Measurements from ENCODE around the gene C16orf74.

Gene C16orf74

DNA sequence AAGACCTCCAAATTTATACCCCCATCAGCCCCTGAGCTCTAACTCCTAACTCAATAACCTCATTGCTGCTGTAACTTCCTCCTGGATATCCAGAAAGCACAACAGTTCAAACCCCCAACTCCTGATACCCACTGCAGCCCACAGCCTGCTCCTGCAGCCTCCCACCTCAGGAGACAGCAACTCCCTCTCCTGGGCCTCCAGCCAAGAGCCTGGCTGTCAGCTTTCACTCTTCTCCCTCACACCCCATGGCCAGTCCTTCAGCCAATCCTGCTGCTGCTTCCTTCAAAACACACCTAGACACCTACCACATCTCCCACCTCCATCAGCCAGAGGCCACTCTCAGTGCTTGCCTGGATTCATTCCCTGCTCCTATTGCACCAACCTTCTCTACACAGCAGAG, 67.5 kb downstream of the C16orf74 start:
- peaks cover 93% of the 10 kb centered on the region for H3K36me3 ChIP-seq (ENCODE audit: control insufficient read depth, low read length)
- H3K4me2 ChIP-seq (ENCODE audit: low read length), result no peak overlapping the region
- H3K4me1 ChIP-seq (ENCODE audit: control insufficient read depth, low read length), result peaks cover 38% of the 10 kb centered on the region
- H3K79me2 ChIP-seq (ENCODE audit: control insufficient read depth, low read length), result peaks cover 70% of the 10 kb centered on the region
- no peaks in the 10 kb centered on the region for H3K27me3 ChIP-seq (ENCODE audit: control insufficient read depth, low read length)
- H3K9me2 ChIP-seq (replicated peaks; ENCODE audit: control insufficient read depth, low read length), result no peaks in the 10 kb centered on the region
- H3K27ac ChIP-seq (ENCODE audit: low read depth, low read length), result no peak overlapping the region
- H4K20me1 ChIP-seq (ENCODE audit: control insufficient read depth, insufficient read depth, low read depth, low read length), result peaks cover 23% of the 10 kb centered on the region
- H3F3A ChIP-seq (ENCODE audit: control insufficient read depth, insufficient read depth), result peaks cover 24% of the 10 kb centered on the region
- H3K9me3 ChIP-seq (ENCODE audit: control insufficient read depth, insufficient read depth, low read length), result no peaks in the 10 kb centered on the region
- no peak for TF ChIP-seq EZH2phosphoT487 (IDR thresholded peaks at IDR 0.05; ENCODE audit: borderline replicate concordance, low read length)
- TF ChIP-seq, protein P1, sequence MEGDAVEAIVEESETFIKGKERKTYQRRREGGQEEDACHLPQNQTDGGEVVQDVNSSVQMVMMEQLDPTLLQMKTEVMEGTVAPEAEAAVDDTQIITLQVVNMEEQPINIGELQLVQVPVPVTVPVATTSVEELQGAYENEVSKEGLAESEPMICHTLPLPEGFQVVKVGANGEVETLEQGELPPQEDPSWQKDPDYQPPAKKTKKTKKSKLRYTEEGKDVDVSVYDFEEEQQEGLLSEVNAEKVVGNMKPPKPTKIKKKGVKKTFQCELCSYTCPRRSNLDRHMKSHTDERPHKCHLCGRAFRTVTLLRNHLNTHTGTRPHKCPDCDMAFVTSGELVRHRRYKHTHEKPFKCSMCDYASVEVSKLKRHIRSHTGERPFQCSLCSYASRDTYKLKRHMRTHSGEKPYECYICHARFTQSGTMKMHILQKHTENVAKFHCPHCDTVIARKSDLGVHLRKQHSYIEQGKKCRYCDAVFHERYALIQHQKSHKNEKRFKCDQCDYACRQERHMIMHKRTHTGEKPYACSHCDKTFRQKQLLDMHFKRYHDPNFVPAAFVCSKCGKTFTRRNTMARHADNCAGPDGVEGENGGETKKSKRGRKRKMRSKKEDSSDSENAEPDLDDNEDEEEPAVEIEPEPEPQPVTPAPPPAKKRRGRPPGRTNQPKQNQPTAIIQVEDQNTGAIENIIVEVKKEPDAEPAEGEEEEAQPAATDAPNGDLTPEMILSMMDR (IDR thresholded peaks at IDR 0.05; ENCODE audit: low read depth, low read length, poor library complexity, severe bottlenecking), result no peak
- H3K4me3 ChIP-seq (ENCODE audit: low read length), result no peak overlapping the region

DNA sequence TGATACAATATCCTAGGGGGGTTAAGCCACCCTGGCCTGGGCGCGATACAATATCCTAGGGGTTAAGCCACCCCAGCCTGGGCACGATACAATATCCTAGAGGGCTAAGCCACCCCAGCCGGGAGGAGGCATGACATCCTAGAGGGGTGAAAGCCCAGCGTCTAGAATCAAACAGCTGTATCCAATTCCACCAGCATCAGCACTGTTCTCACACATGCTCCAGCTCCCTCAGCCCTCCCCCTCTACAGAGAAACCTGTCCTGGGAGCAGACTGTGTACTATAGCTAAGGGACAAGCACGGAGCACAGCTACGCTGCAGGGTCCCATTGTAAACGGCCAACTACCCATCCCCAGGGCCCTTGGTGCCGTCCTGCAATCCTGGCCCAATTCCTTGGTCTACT, 68.4 kb downstream of the C16orf74 start:
- Histone ChIP-seq H3K36me3 (ENCODE audit: control insufficient read depth, low read length) (peaks cover 93% of the 10 kb centered on the region), H4K20me1 (ENCODE audit: control insufficient read depth, insufficient read depth, low read depth, low read length) (peaks cover 26% of the 10 kb centered on the region)
- no peak for TF ChIP-seq EZH2phosphoT487 (IDR thresholded peaks at IDR 0.05; ENCODE audit: borderline replicate concordance, low read length)

DNA sequence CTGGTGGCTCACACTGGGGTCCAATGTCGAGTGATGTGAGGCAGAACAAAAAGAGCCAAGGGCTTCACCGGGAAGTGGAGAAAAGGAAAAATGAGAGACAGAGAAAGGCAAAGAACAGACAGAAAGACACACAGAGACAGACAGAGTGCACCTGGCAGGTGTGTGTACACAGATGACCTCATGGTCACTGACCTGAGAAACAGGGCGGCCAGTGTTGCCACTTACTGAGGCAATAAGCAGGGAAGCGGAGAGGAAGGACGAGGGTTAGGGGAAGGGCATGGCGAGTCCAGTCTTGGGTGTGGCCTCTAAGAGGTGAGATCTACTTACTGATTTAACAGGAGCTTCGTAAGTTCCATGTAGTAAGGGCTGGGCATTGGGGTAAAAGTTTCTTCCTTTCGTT, 69.6 kb downstream of the C16orf74 start:
- Histone ChIP-seq H3K9me3 (ENCODE audit: control insufficient read depth, insufficient read depth, low read length) (no peaks in the 10 kb centered on the region), H4K20me1 (ENCODE audit: control insufficient read depth, insufficient read depth, low read depth, low read length) (peaks cover 26% of the 10 kb centered on the region), H3K4me3 (ENCODE audit: low read length) (no peak overlapping the region), H3K4me1 (ENCODE audit: control insufficient read depth, low read length) (peaks cover 21% of the 10 kb centered on the region), H3F3A (ENCODE audit: control insufficient read depth, insufficient read depth) (peaks cover 17% of the 10 kb centered on the region), H3K27ac (ENCODE audit: low read depth, low read length) (no peak overlapping the region), H3K79me2 (ENCODE audit: control insufficient read depth, low read length) (peaks cover 54% of the 10 kb centered on the region), H3K36me3 (ENCODE audit: control insufficient read depth, low read length) (peaks cover 90% of the 10 kb centered on the region), H3K27me3 (ENCODE audit: control insufficient read depth, low read length) (no peaks in the 10 kb centered on the region), H3K4me2 (ENCODE audit: low read length) (no peak overlapping the region), H3K9me2 (replicated peaks; ENCODE audit: control insufficient read depth, low read length) (no peaks in the 10 kb centered on the region)
- TF ChIP-seq, protein P1 (IDR thresholded peaks at IDR 0.05; ENCODE audit: low read depth, low read length, poor library complexity, severe bottlenecking), result no peak
- no peak for TF ChIP-seq EZH2phosphoT487 (IDR thresholded peaks at IDR 0.05; ENCODE audit: borderline replicate concordance, low read length)

More for the DNA sequence above, 68.4 kb downstream of the C16orf74 start:
- H3K27ac ChIP-seq (ENCODE audit: low read depth, low read length), result no peak overlapping the region
- no peak overlapping the region for H3K4me3 ChIP-seq (ENCODE audit: low read length)
- H3K9me2 ChIP-seq (replicated peaks; ENCODE audit: control insufficient read depth, low read length), result no peaks in the 10 kb centered on the region
- no peaks in the 10 kb centered on the region for H3K9me3 ChIP-seq (ENCODE audit: control insufficient read depth, insufficient read depth, low read length)
- no peaks in the 10 kb centered on the region for H3K27me3 ChIP-seq (ENCODE audit: control insufficient read depth, low read length)
- no peak overlapping the region for H3K4me2 ChIP-seq (ENCODE audit: low read length)
- peaks cover 33% of the 10 kb centered on the region for H3K4me1 ChIP-seq (ENCODE audit: control insufficient read depth, low read length)
- peaks cover 24% of the 10 kb centered on the region for H3F3A ChIP-seq (ENCODE audit: control insufficient read depth, insufficient read depth)
- peaks cover 62% of the 10 kb centered on the region for H3K79me2 ChIP-seq (ENCODE audit: control insufficient read depth, low read length)

DNA sequence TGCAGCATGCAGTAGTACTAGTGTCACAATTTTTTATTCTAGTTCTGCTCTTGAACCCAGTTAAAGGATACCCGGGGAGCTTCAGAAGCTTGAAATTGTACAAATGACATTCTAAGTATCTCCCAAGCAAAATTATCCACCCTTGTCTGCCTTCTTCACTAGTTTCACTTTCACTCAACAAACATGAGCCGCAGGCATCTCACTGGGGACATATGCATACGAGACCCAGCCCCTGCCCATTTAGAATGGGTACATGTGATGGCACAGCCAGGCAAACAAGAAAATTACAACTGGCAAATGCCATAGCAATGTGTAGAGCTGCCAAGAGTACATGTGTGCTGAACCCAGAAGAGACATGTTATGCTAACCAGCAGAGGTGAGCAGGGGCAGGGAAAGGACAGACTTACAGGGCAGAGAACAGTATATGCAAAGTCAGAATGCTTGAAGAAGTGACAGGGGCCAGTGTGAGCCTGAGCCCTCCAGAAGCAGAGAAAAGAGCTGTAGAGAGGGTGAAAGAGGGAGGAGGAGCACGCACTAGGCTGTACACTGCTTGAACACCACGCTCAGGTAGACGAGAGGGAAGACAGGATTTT, 70.4 kb downstream of the C16orf74 start:
- H3K9me3 ChIP-seq (ENCODE audit: control insufficient read depth, insufficient read depth, low read length), result no peaks in the 10 kb centered on the region
- H3K27me3 ChIP-seq (ENCODE audit: control insufficient read depth, low read length), result no peaks in the 10 kb centered on the region
- no peak overlapping the region for H3K4me3 ChIP-seq (ENCODE audit: low read length)
- H3K9me2 ChIP-seq (replicated peaks; ENCODE audit: control insufficient read depth, low read length), result no peaks in the 10 kb centered on the region
- H3K4me2 ChIP-seq (ENCODE audit: low read length), result no peak overlapping the region
- H3K4me1 ChIP-seq (ENCODE audit: control insufficient read depth, low read length), result peaks cover 14% of the 10 kb centered on the region
- H3K79me2 ChIP-seq (ENCODE audit: control insufficient read depth, low read length), result peaks cover 46% of the 10 kb centered on the region
- TF ChIP-seq, protein P1 (IDR thresholded peaks at IDR 0.05; ENCODE audit: low read depth, low read length, poor library complexity, severe bottlenecking), result no peak
- TF ChIP-seq EZH2phosphoT487 (IDR thresholded peaks at IDR 0.05; ENCODE audit: borderline replicate concordance, low read length), result no peak
- peaks cover 93% of the 10 kb centered on the region for H3K36me3 ChIP-seq (ENCODE audit: control insufficient read depth, low read length)
- peaks cover 22% of the 10 kb centered on the region for H4K20me1 ChIP-seq (ENCODE audit: control insufficient read depth, insufficient read depth, low read depth, low read length)
- no peak overlapping the region for H3K27ac ChIP-seq (ENCODE audit: low read depth, low read length)
- peaks cover 11% of the 10 kb centered on the region for H3F3A ChIP-seq (ENCODE audit: control insufficient read depth, insufficient read depth)
